ENCODE results near the gene SCEL. TPM values are rescaled to one million over a fixed set of nuclear protein-coding genes. Genes with fewer than 3 reads are reported as not detected.

The SCEL gene
- total RNA-seq, 4 donors from 2014 or later = 255 to 453 (median 376) TPM

DNA sequence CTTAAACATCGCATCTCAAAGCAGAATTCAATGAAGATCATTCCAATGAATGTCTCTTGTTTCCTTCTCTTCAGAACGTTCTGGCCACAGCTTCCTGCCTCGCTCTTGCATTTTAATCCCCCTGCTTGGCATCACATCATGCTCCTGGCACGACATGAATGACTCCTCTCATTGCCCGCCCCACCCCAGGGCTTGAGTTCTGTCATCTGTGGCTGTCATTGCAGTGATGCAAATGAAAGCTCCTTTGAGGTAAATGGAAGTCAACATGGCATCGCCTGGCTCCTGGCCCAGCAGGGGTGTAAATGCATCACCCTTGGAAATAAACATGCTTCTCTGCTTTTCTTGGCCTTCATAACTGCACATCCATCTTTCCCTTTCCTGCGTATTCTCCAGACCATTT is 48.6 kb downstream of the SCEL start:
- no peak for TF ChIP-seq POLR2A (IDR thresholded peaks at IDR 0.05)
- TF ChIP-seq, protein P1, sequence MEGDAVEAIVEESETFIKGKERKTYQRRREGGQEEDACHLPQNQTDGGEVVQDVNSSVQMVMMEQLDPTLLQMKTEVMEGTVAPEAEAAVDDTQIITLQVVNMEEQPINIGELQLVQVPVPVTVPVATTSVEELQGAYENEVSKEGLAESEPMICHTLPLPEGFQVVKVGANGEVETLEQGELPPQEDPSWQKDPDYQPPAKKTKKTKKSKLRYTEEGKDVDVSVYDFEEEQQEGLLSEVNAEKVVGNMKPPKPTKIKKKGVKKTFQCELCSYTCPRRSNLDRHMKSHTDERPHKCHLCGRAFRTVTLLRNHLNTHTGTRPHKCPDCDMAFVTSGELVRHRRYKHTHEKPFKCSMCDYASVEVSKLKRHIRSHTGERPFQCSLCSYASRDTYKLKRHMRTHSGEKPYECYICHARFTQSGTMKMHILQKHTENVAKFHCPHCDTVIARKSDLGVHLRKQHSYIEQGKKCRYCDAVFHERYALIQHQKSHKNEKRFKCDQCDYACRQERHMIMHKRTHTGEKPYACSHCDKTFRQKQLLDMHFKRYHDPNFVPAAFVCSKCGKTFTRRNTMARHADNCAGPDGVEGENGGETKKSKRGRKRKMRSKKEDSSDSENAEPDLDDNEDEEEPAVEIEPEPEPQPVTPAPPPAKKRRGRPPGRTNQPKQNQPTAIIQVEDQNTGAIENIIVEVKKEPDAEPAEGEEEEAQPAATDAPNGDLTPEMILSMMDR (IDR thresholded peaks at IDR 0.05) = no peak
- Histone ChIP-seq H3K36me3 (peaks cover 0 to 56% (median 0%) of the 10 kb centered on the region in 3 donors), H3K4me1 (peaks cover 0 to 21% (median 6%) of the 10 kb centered on the region in 3 donors), H3K9me3 (no peaks in the 10 kb centered on the region), H3K27ac (peak overlapping the region; percentile 35 to 80 (median 56)), H3K27me3 (no peaks in the 10 kb centered on the region), H3K4me3 (no peak overlapping the region)
- no peak for DNase-seq
- intact Hi-C loops (cut with DNase I) = no loop called here
- WGBS, 2 donors = 35 to 38% methylated on average over 7 of the region's 7 CpGs

DNA sequence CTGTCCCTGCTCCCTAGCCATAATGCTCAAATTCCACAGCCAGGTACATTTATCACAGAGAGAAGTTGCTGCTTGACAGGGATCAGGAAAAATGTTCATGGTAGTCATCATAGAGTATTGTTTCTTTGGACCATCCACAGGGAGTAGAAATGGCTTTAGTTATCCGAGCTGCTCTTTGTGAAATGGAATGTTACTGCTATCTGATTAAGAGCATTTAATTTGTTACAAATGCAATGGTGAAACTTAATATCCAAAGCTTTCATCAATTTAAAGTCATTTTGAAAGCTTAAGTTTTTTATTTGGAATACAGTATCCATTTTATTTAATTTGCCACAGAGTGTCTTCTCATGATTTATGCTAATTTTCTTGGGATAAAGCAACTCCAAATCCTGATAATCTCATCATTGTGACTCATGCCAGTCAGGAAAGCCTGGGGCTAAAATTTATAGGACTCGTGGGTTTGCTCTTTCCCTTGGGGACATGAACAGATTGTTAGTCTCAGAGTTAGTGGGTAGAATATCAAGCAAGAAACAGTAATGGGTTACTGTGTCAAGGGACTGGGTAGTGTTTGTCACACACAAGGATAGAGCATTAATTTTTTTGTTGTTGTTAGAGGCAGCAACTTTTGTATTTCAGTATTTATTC is 59.8 kb downstream of the SCEL start:
- H3K27ac ChIP-seq = no peak overlapping the region
- no peak for DNase-seq
- 28 to 29% methylated on average over 2 of the region's 2 CpGs for WGBS, 2 donors
- no peaks in the 10 kb centered on the region for H3K9me3 ChIP-seq
- no peak overlapping the region for H3K4me3 ChIP-seq
- peaks cover 0 to 83% (median 0%) of the 10 kb centered on the region in 3 donors for H3K36me3 ChIP-seq
- H3K4me1 ChIP-seq = no peaks in the 10 kb centered on the region
- no peak for TF ChIP-seq POLR2A (IDR thresholded peaks at IDR 0.05)
- TF ChIP-seq, protein P1 (IDR thresholded peaks at IDR 0.05) = no peak
- peaks cover 0 to 3% (median 0%) of the 10 kb centered on the region in 4 donors for H3K27me3 ChIP-seq
- intact Hi-C loops (cut with DNase I) = no loop called here

DNA sequence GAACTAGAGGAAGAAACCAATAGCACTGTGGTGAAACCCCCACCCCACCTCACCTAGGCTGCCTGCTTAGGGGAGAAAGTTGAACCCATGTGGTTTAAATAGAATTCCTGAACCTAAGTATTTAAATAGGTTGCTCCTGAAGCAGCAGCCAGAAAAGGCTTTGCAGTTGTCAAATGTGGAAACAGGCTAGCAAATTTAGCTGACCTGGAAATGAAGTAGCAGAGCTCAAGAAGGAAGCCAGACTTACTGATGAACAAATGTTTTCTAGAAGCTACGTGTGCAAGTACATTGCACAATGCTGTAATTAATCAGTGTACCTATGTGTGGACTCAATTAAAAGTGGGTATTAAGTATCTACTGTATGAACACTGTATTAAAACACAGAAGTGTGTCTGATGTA is 61.3 kb downstream of the SCEL start:
- H3K36me3 ChIP-seq = peaks cover 0 to 90% (median 0%) of the 10 kb centered on the region in 3 donors
- no peaks in the 10 kb centered on the region for H3K9me3 ChIP-seq
- intact Hi-C loops (cut with DNase I) = no loop called here
- no peak overlapping the region for H3K4me3 ChIP-seq
- TF ChIP-seq, protein P1 (IDR thresholded peaks at IDR 0.05) = no peak
- TF ChIP-seq POLR2A (IDR thresholded peaks at IDR 0.05) = no peak
- no peak for DNase-seq
- no peaks in the 10 kb centered on the region for H3K27me3 ChIP-seq
- H3K27ac ChIP-seq = no peak overlapping the region
- WGBS, 2 donors = 61 to 67% methylated on average over 1 of the region's 1 CpG
- no peaks in the 10 kb centered on the region for H3K4me1 ChIP-seq

DNA sequence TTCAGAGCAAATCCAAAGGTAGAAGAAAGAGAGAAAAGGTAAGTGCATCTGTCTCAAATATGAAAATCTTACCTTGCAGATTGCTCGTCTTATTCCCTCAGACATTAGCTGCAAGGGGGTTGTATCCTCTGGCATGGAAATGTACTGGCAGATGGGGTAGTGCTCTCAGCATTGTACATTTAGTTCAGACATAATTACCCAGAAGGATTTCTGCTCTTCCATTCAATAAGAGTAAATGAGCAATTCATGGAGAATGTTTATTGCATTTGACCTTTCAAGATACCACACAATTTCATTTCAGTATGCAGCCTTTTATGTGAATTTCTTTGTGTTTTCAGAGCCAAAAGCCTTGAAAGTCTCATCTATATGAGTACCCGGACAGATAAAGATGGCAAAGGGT is 63.8 kb downstream of the SCEL start:
- H3K36me3 ChIP-seq = peaks cover 0 to 83% (median 0%) of the 10 kb centered on the region in 3 donors
- no peaks in the 10 kb centered on the region for H3K9me3 ChIP-seq
- no peaks in the 10 kb centered on the region for H3K27me3 ChIP-seq
- intact Hi-C loops (cut with DNase I) = no loop called here
- TF ChIP-seq, protein P1 (IDR thresholded peaks at IDR 0.05) = no peak
- no peak for TF ChIP-seq POLR2A (IDR thresholded peaks at IDR 0.05)
- 86 to 91% methylated on average over 2 of the region's 2 CpGs for WGBS, 2 donors
- no peak overlapping the region for H3K27ac ChIP-seq
- no peaks in the 10 kb centered on the region for H3K4me1 ChIP-seq
- no peak overlapping the region for H3K4me3 ChIP-seq
- no peak for DNase-seq

DNA sequence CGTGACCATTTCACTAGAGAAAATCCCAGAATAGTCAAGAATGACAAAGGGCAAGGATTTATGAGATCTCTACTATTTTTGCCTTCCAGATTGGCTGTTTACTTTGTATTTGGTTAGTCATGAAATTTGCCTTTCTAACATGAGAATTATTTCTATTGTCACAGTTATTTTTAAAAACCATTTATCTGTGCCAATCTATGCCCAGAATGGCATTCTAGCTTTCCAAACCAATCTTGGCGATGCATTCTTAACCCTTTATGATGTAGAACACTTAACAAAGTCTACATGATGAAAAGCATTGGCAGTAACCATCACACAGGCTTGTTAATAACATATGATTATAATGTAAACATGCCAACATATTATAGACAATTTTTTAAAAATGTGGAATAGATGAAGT is 65.2 kb downstream of the SCEL start:
- intact Hi-C loops (cut with DNase I) = no loop called here
- H3K4me3 ChIP-seq = no peak overlapping the region
- WGBS, 2 donors = 35 to 36% methylated on average over 2 of the region's 2 CpGs
- TF ChIP-seq POLR2A (IDR thresholded peaks at IDR 0.05) = no peak
- TF ChIP-seq, protein P1 (IDR thresholded peaks at IDR 0.05) = no peak
- no peaks in the 10 kb centered on the region for H3K27me3 ChIP-seq
- no peaks in the 10 kb centered on the region for H3K9me3 ChIP-seq
- H3K27ac ChIP-seq = no peak overlapping the region
- no peak for DNase-seq
- no peaks in the 10 kb centered on the region for H3K4me1 ChIP-seq
- H3K36me3 ChIP-seq = peaks cover 0 to 84% (median 0%) of the 10 kb centered on the region in 3 donors

Measured in esophagus squamous epithelium (tissue), 5 donors.